ENCODE data around the gene CCDC63.

Gene CCDC63

DNA sequence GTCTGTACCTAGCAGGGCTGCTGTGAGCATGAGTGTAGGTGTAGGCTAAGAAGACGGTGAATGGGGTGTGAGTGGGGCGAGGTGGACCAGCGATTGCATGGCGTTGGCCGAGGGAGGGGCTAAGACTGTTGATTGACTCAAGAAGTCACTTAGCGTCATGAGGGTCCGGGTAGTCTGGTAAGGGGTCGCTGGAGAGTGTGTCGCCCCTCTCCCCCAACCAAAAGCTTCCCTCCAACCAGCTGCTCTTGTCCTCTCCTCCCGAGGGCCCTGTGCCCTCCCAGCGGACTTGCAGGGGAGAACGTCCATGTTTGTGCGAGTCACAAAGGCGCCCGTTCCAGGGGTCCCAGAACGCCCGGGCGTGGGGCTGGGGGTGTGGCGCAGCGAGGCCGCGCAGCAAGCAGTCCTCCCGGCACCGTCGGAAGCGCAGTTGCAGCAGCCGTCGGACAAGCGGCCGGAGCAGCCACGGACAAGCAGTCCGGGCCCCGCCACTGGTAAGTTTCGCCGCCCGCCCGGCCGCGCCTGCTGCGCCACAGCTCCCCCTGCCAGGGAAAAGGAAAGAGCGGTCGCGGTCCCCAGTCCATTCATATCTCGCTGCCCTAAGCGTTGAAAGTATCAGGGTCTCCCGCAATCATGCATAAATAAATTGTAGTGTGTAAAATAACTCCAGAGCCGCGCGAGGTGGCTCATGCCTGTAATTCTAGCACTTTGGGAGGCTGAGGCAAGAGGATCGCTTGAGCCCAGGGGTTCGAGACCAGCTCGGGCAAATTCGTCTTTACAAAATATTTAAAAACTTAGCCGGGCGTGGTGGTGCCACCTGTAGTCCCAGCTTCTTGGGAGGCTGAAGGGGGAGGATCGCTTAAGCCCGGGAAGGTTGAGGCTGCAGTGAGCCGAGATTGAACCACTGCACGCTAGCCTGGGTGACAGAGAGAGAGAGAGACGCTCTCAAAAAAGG lies at the start of gene CCDC63:
TSS of gene CCDC63 (plus strand) at position 373 of the 952 bp plus-strand sequence. CDS start 5,968 bp downstream, outside the sequence.
- peak; percentile 85 for DNase-seq (ENCODE audit: low spot score)

DNA sequence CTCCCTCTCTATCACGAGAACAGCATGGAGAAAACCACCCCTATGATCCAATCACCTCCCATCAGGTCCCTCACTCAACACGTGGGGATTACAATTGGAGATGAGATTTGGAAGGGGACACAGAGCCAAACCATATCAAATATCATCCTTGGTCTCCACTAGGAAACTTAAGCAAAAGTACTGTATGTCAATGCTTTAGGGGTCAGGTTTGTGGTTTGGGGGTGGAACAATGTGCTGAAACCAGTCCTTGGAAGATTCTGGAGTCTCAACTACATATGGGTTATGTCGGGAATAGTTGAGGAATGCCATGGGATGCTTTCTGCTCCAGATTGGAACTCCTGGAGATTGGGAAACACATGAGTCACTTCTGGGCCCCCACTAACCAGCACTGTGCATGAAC lies 48.3 kb upstream of the CCDC63 start:
- no peak for DNase-seq (ENCODE audit: low spot score)

DNA sequence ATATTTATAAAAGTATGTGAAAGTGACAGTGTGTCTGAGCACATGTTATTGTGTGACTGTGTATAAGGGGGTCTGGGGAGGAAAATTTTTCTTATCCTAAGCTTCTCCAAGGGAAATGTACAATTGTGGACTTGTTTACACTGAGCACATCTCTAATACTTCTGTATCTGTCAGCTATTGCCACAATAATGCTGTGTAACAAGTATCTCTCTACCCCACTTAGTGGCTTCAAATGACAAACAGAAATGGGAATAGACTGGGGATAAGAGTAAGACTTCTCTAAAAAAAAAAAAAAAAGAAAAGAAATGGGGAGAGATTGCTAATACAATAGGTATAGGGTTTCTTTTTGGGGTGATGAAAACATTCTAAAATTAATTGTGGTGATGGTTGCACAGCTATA lies 44.3 kb upstream of the CCDC63 start:
- no peak for DNase-seq (ENCODE audit: low spot score)

DNA sequence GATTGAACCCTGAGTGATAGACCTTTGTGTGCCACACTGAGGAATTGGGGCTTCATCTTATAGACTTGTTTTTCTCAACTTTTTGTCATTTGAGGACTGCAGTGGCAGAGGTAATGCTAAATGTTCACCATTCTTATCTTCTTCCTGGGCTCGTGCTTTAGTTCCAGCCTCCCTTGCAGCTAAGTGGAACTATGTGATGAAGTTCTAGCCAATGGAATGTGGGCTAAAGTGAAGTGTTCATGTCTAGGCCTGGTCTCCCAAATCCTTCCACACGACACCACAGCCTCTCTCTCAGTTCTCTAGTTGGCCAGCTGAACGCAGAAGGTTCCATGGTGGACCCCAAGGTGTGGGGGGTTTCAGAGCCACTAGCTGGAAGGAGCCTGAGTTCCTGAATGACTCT lies 42.4 kb upstream of the CCDC63 start:
- DNase-seq (ENCODE audit: low spot score): no peak

DNA sequence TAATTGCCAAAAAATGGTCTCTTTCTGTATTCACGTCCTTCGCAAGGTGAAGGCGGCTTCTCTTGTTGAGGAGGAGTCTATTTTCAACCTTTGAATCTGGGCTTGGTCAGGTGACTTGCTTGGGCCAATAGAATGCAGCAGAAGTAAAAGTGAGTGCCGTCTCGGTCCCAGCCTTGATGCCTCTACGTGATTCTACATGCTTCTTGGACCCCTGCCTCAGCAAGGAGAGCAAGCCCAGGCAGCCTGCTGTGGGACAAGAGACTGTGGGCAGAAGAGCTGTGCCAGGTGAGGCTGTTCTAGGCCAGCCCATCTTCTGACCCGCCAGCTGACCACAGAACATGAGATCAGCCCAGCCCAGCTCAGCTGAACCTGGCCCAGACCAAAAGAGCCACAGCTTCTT lies 39.1 kb upstream of the CCDC63 start:
- no peak for DNase-seq (ENCODE audit: low spot score)

DNA sequence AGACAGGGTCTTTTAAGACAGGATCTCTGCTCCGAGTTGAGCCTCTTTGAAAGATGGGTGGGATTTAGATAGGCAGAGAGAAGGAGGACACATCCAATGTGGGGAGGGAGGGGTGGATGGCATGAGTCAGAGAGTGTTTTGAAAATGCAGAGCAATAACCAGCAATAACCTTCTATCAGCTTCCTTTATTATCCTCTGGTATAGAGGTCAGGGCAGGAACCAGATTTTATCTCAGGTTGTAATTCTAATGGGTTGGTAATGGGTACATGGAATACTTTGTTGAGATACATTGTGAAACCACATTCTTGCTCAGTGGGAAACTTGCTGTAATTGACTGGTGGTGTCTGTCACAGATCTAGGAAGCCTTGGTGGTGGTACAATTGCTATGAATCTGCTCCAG lies 37.6 kb upstream of the CCDC63 start:
- no peak for DNase-seq (ENCODE audit: low spot score)

DNA sequence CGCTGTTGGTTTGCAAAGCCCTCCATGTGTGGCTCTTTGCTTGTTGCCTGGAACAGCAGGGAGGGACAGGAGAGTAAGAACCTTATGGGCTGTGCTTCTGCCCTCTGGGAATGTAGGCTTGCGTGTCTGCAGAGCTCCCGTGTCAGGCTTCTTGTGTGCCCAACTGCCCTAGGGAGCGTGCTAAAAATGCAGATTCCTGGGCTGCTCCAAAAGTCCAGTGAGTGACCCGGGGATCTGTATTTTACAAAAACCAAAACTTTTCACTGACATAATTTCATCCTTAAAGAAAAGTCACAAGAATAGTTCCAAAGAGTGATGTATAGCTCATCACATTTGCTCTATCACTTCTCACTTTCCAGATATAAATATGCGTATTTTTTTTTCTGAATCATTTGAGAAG lies 34.8 kb upstream of the CCDC63 start:
- DNase-seq (ENCODE audit: low spot score): no peak

DNA sequence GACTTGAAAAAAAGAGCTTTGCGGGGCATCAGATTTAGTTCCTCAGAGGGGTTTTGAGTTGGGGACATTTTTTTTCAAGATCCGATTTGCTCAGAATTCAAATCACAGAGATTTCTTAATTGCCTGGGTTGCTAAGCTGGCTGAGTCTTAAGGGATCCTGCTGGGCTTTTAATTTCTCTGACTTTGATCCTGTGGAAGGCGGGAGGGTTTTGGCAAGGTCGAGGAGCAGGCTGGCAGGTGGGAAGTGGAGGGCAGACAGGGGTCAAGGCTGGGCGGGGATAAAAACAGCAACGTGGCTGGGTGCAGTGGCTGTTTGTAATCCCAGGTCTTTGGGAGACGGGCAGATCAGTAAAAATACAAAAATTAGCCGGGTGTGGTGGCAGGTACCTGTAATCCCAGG lies 33.5 kb upstream of the CCDC63 start:
- DNase-seq (ENCODE audit: low spot score): peak; percentile 80

DNA sequence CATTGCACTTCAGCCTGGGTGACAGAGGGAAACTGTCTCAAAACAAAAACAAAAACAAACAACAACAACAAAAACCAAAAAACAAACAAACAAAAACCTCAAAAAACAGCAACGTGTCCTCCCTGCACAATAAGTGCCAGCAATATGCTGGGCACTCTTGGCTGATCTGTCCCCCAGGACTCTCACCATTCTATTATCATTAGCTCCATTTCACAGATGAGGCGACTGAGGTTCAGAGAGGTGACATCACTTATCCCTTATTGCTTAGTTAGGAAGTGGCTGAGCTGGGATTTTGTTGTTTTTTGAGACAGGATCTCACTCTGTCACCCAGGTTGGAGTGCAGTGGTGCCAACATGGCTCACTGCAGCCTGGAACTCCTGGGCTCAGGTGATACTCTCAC lies 33.0 kb upstream of the CCDC63 start:
- no peak for DNase-seq (ENCODE audit: low spot score)

DNA sequence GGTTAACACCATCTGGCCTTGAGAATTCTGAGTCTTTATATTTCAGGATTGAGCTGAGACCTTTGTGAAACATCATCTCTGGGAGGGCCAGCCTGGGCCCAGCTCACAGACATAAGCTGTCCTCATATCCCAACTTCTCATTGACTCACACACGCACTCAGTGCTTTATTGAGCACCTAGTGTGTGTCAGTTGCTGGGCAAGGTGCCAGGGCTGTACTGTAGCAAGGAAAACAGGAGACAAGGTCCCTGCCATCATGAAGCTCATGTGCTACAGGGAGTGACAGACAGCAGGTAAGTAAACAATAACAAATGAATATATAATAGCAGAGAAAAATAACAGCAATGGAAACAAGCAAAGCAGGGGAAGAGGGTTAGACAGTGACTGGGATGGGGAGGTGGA lies 30.5 kb upstream of the CCDC63 start:
- DNase-seq (ENCODE audit: low spot score): no peak

DNA sequence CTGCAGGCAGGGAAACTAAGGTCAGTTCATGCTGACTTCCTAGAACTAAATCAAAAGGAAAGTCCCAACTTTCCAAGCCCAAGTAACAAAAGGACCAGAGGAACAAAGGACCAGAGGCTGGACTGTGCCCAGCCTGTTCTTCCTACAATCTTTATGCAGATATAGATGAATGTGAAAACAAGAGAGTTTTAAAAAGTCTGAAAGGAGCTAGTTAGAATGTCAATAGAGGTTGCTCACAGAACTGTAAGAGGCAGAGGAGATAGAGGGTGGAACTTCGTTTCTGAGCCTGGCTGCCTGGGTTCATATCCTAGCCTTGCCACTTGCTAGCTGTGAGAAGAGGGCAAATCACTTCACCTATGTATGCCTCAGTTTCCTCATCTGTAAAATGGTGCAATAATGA lies 30.0 kb upstream of the CCDC63 start:
- DNase-seq (ENCODE audit: low spot score): no peak

DNA sequence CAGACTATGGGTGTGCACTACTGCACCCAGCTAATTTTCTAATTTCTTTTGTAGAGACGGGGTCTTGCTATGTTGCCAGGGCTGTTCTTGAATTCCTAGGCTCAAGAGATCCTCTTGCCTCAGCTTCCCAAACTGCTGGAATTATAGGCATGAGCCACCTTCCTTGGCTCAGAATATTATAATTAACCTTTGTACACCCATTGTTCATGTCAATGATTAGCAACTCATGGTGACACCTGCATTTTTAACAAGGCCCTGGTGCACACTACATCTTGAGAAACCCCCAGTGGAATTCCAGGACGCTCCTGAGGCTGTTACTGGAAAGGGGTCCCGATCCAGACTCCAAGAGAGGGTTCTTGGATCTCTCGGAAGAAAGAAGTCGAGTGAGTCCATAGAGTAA lies 28.3 kb upstream of the CCDC63 start:
- no peak for DNase-seq (ENCODE audit: low spot score)

DNA sequence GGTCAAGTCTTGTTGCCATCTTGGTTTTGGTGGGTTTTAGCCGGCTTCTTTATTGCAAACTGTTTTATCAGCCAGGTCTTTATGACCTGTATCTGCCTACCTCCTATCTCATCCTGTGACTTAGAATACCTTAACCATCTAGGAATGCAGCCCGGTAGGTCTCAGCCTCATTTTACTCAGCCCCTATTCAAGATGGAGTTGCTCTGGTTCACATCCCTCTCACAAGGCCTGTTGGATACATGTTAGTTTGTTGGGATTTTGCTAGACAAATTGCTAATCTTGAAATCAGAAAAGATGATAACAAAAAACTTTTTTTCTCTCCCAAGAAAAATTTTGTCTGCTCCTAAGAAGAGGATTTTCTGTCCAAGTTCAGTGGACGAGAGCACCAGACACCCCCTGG lies 27.6 kb upstream of the CCDC63 start:
- no peak for DNase-seq (ENCODE audit: low spot score)

DNA sequence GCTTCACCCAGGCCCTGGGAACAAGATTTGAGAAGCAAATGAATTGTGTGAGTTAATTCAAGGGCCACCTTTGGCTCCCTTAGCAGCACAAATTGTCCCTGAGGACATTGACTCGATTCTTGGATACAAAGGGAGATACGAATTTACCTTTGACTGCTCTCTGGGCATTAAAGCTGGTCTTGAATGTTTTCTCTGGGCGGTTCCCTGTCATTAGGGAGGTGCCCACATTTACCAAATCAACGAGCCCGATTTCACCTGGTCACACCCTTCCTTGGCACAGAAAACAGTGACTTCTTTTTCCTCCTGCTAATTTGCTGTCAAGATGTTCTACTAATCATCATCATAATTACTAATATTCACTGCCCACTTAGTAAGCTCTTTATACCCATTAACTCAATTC lies 27.1 kb upstream of the CCDC63 start:
- no peak for DNase-seq (ENCODE audit: low spot score)

DNA sequence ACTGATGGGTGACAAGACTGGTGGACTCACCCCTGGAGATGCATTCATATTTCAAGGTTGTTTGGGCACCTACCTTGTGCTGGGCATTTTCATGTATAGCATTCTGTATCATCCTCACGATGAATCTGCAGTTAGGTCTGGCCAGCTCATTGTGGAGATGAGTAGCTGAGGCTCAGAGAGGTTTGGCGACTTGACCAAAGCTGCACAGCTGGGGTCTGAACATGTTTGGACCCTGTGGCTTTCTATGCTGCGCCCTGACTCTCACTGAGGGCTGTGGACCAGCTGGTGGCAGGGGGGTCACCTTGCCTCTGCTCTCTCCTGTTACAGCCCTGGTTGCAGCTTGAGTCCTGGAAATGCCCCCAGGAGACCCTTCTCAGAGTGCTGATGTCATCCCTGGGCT lies 24.9 kb upstream of the CCDC63 start:
- no peak for DNase-seq (ENCODE audit: low spot score)

DNA sequence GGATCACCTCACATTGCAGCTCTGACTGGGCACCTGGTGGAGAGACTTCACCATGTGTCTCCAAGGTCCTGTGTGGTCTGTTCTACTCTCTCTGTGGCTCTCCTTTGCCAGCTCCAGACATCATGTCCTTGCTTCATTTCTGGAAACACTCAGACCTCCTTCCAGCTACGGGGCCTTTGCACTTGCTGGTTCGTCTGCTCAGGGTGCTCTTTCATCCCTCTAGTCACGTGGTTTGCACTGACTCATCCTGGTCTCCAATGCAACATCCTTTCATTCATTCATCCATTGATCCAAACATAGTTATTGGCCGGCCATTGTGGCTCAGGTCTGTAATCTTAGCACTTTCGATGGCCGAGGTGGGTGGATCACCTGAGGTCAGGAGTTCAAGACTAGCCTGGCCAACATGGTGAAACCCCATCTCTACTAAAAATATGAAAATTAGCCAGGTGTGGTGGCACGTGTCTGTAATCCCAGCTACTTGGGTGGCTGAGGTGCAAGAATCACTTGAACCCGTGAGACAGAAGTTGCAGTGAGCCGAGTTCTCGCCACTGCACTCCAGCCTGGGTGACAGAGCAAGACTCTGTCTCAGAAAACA lies 23.9 kb upstream of the CCDC63 start:
- DNase-seq (ENCODE audit: low spot score): no peak

DNA sequence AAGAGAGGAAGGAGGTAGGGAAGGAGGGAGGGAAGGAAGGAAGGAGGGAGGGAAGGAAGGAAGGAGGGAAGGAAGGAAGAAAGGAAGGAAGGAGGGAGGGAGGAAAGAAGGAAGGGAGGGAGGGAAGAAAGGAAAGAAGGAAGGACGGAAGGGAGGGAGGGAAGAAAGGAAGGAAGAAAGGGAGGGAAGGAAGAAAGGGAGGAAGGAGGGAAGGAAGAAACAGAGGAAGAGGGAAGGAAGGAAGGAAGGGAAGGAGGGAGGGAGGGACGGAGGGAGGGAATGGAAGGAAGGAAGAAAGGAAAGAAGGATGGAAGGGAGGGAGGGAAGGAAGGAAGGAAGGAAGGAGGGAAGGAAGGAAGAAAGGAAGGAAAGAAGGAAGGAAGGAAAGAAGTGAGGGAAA lies 22.4 kb upstream of the CCDC63 start:
- DNase-seq (ENCODE audit: low spot score): no peak

DNA sequence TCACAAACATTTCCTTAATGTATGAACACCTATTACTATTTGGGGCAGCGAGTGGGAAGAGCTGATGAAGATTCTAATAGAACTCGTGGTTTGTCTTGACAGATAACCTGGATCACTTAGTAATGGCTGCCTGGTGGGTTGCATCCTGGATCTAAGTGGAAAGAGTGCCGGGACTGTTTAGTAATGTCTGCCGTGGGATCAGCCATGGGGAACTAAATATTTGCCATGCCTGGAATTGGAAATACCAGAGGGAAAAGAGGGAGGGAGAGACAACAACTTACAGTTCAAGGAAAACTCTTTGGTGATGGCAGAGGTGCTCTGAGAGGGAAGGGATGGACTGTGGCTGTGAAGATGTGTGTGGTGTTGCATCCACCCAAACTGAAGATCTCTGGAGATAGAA lies 21.3 kb upstream of the CCDC63 start:
- DNase-seq (ENCODE audit: low spot score): no peak

DNA sequence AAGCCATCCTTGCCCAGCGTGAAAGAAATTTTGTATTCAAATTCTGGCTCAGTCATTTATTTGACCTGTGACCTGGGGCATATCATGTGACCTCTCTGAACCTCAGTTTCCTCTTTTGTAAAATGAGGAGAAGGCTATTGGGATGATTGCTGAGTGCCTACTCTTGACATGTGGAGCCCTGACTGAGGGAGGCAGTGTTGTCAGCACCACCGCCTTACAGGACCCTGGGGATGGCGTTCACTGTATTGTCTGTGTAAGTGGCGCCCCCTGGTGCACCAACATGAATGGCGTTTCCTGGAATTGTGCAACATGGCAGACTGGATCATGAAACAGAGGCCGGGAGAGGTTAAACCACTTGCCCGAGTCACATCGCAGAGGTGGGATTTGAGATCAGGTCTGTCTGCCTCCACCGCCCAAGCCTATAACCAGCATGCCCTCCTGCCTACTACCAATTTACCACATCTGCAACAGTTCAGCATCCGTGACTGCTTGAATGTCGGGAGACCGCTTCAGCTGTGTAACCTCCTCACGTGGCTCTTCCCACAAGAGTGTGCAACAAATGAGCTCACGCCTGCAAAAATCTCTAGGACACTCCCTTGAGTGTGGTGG lies 20.1 kb upstream of the CCDC63 start:
- DNase-seq (ENCODE audit: low spot score): peak; percentile 89

DNA sequence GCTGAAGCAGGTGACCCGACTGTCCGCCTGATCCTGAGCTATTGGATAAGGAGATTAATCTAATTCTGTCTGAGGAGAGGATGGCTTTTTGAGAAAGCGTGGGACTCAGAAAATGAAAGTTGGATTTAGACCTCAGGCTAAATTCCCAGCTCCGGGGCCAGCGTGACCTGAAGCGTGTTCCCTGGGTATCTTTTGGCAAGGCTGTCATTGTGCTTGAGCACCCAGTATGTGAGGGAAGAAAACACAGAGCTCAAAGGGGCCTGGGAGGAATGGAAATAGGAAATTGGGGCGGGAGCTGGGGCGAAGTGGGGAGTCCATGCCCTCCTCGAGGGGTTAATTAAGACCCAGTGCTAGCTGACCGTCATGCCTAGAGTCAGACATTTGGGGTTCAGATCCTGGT lies 17.5 kb upstream of the CCDC63 start:
- DNase-seq (ENCODE audit: low spot score): no peak

DNA sequence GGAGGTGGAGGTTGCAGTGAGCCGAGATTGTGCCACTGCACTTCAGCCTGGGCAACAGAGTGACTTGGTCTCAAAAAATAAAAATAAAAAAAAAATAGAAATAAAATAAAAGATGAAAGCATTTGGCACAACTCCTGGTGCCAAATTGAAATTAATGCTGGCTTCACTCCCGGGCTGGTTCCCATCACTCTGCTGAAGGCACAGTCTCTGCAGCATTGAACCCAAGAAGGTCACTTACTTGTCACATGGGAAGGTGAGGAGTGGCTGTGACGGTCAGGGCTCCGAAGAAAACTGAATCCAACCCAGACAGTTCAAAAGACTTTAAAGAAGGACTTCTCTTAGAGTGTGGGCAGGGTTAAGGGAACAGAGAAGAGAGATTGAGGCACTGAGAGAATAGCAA lies 10.5 kb upstream of the CCDC63 start:
- no peak for DNase-seq (ENCODE audit: low spot score)

DNA sequence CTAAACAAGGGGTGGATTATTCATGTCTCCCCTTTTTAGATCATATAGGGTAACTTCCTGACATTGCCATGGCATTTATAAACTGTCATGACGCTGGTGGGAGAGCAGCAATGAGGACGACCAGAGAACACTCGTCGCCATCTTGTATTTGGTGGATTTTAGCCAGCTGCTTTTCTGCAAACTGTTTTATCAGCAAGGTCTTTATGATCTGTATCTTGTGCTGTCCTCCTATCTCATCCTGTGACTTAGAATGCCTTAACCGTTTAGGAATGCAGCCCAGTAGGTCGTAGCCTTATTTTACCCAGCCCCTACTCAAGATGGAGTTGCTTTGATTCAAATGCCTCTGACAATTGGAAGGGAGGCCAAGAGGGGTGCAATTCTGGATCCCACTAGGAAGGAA lies 5.8 kb upstream of the CCDC63 start:
- DNase-seq (ENCODE audit: low spot score): no peak

DNA sequence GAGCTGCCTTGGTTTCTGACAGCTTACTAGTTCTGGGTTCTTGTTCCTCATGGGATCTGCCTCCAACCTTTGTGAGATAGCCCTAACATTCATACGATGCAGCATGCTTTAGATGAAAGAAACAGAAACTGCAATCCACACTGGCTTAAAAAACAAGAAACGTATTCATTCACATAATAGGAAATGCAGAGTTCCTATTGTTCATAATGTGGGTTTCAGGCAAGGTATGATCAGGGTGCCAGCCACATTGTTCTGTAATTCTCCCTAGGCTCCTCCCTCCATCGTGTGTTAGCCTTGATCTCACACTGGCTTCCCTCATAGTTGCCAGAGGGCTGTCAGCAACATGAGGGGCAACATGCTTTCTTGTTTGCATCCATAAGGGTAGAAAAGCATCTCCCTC lies 2.7 kb upstream of the CCDC63 start:
- DNase-seq (ENCODE audit: low spot score): no peak

All from D341Med (cell line).